HepG2 (cell line): ENCODE data around the gene ENO4. TPM values are rescaled to one million over a fixed set of nuclear protein-coding genes. Genes with fewer than 3 reads are reported as not detected.

Source experiments
- ATAC-seq: fragments of 200-7000 bp; cut with Tn5 transposase; 3 replicates; pipeline ENCODE4 v1.9.1; 2020; ENCODE audit warnings: mild to moderate bottlenecking, moderate library complexity
- BruUV-seq: library from RNA; stranded (reverse); fragments of 400-500 nt; replicated peaks from 2 replicates; lab custom pipeline; 2021; lab: Mats Ljungman, UMichigan
- CTCF ChIA-PET: fragments of 300-600 bp; formaldehyde crosslinking; extraction: SDS; loops from one replicate; lab custom pipeline; 2021; ENCODE audit warnings: low total read pairs, inconsistent platforms, low intra/inter-chr PET ratio; lab: Yijun Ruan, JAX
- POLR2A ChIA-PET: fragments of 350-600 bp; sonication (Branson Sonifier 250); formaldehyde crosslinking; loops from one replicate; lab custom pipeline; 2020; ENCODE audit warnings: antibody characterized with exemption, inconsistent platforms; lab: Yijun Ruan, JAX
- DNase-seq: peaks from one replicate; pipeline ENCODE4 v3.0.0-alpha.2; 2015; ENCODE audit warnings: low spot score
- FAIRE-seq: peaks from 3 replicates; lab custom pipeline; 2011; peaks lifted over from hg19 to GRCh38; lab: Jason Lieb, UNC
- H2AFZ ChIP-seq: one replicate; pipeline ENCODE4 v1.6.1; 2011; ENCODE audit warnings: low read length, inconsistent platforms
- H3K27ac ChIP-seq: fragments of 300-600 bp; 3 replicates; pipeline ENCODE4 v1.8.0; 2011; ENCODE audit warnings: mixed run types, mild to moderate bottlenecking, mixed read lengths, low read length, inconsistent platforms; ENCODE audit not compliant: insufficient read depth; ENCODE audit errors: extremely low read length
- H3K27me3 ChIP-seq, 2 experiments: fragments of 200-600 bp in 1 of 2; 2 replicates in 1 of 2; 3 replicates in 1 of 2; pipeline versions ENCODE4 v1.6.0 to v1.8.0; 2011; ENCODE audit warnings: low read length in 2 of 2, mild to moderate bottlenecking in 2 of 2, moderate library complexity in 2 of 2, inconsistent platforms in 1 of 2; ENCODE audit not compliant: insufficient read depth in 2 of 2, control insufficient read depth in 1 of 2
- H3K36me3 ChIP-seq, 2 experiments: fragments of 200-600 bp in 1 of 2; replicated peaks in 1 of 2; 2 replicates in 1 of 2; 3 replicates in 1 of 2; pipeline versions ENCODE4 v1.5.1 to v1.8.0; 2011; ENCODE audit warnings: low read length in 2 of 2, inconsistent platforms in 1 of 2; ENCODE audit not compliant: insufficient read depth in 2 of 2, control insufficient read depth in 1 of 2
- H3K4me1 ChIP-seq: 2 replicates; pipeline ENCODE4 v1.5.1; 2012; ENCODE audit warnings: low read length, inconsistent platforms; ENCODE audit not compliant: insufficient read depth
- H3K4me2 ChIP-seq: 2 replicates; pipeline ENCODE4 v1.6.0; 2011; ENCODE audit warnings: low read depth, low read length, inconsistent platforms
- H3K4me3 ChIP-seq, 3 experiments: fragments of 200-600 bp in 1 of 3; sonication (generic), shearing (Covaris generic) in 1 of 3; replicated peaks in 1 of 3; 2 replicates each; pipeline ENCODE4 v1.5.1; 2011 to 2016; ENCODE audit warnings: low read length in 3 of 3, inconsistent platforms in 2 of 3, low read depth in 2 of 3, mild to moderate bottlenecking in 2 of 3, control low read depth in 1 of 3, mixed read lengths in 1 of 3; ENCODE audit not compliant: insufficient read depth in 1 of 3
- H3K79me2 ChIP-seq: one replicate; pipeline ENCODE4 v1.6.1; 2011; ENCODE audit warnings: low read length, inconsistent platforms; ENCODE audit not compliant: insufficient read depth
- H3K9ac ChIP-seq: 2 replicates; pipeline ENCODE4 v1.6.0; 2011; ENCODE audit warnings: mild to moderate bottlenecking, low read depth, low read length, inconsistent platforms; ENCODE audit not compliant: insufficient read depth
- H3K9me3 ChIP-seq: 2 replicates; pipeline ENCODE4 v1.5.1; 2012; ENCODE audit warnings: mild to moderate bottlenecking, low read length
- H4K20me1 ChIP-seq: 2 replicates; pipeline ENCODE4 v1.6.0; 2011; ENCODE audit warnings: inconsistent platforms, mild to moderate bottlenecking, low read length, moderate library complexity; ENCODE audit not compliant: insufficient read depth
- AGO1 ChIP-seq: fragments of 200-400 bp; formaldehyde crosslinking; IDR thresholded peaks from 2 replicates; pipeline ENCODE4 v1.6.1; 2017; ENCODE audit warnings: mild to moderate bottlenecking, low read depth, low read length, moderate library complexity; ENCODE audit not compliant: poor library complexity, severe bottlenecking
- AKAP8 ChIP-seq: sonication (generic); formaldehyde crosslinking; IDR thresholded peaks from 2 replicates; pipeline ENCODE4 v1.5.1; 2020; ENCODE audit warnings: mild to moderate bottlenecking, missing genetic modification reagents
- ATRX ChIP-seq: sonication (generic); formaldehyde crosslinking; IDR thresholded peaks from 2 replicates; pipeline ENCODE4 v1.4.0; 2020; ENCODE audit warnings: missing genetic modification reagents, borderline replicate concordance
- FOXP1 ChIP-seq, 2 experiments: fragments of 450-650 bp in 1 of 2; IDR thresholded peaks; 2 replicates each; pipeline ENCODE4 v1.6.1; 2017 to 2018; ENCODE audit warnings: antibody characterized with exemption in 1 of 2
- MTA3 ChIP-seq: sonication (generic); formaldehyde crosslinking; IDR thresholded peaks from 2 replicates; pipeline ENCODE4 v1.4.0; 2020; ENCODE audit warnings: missing genetic modification reagents
- ZEB1 ChIP-seq: IDR thresholded peaks from 2 replicates; pipeline ENCODE4 v1.6.1; 2012; ENCODE audit warnings: mild to moderate bottlenecking, low read depth, inconsistent platforms; ENCODE audit not compliant: insufficient replicate concordance
- ZNF10 ChIP-seq: sonication (generic); formaldehyde crosslinking; IDR thresholded peaks from 2 replicates; pipeline ENCODE4 v1.4.0; 2020; ENCODE audit warnings: mild to moderate bottlenecking, low read depth, missing genetic modification reagents, borderline replicate concordance
- ZNF138 ChIP-seq: sonication (generic); formaldehyde crosslinking; IDR thresholded peaks from 2 replicates; pipeline ENCODE4 v1.5.0; 2020; ENCODE audit warnings: mild to moderate bottlenecking, low read depth, missing genetic modification reagents
- ZNF207 ChIP-seq: fragments of 450-650 bp; IDR thresholded peaks from 2 replicates; pipeline ENCODE4 v1.6.1; 2016; ENCODE audit warnings: antibody characterized with exemption, borderline replicate concordance
- ZNF564 ChIP-seq: sonication (generic); formaldehyde crosslinking; IDR thresholded peaks from 2 replicates; pipeline ENCODE4 v1.8.1; 2023; ENCODE audit warnings: mild to moderate bottlenecking, missing genetic modification reagents
- ZNF644 ChIP-seq: IDR thresholded peaks from 2 replicates; pipeline ENCODE4 v1.6.1; 2016; ENCODE audit warnings: low read depth
- ZNF891 ChIP-seq: sonication (generic); formaldehyde crosslinking; IDR thresholded peaks from 2 replicates; pipeline ENCODE4 v1.5.0; 2020; ENCODE audit warnings: mild to moderate bottlenecking, missing genetic modification reagents
- WGBS: methylation state at CpG from one replicate; pipeline ENCODE4 v1.1.6; 2017; ENCODE audit warnings: low lambda C conversion rate; 5-methylcytosine and 5-hydroxymethylcytosine counted together
- in situ Hi-C: cut with HindIII; loops from 2 replicates; pipeline ENCODE4 v1.10.0; 2017; ENCODE audit warnings: low pct_unique_long_range_greater_than_20kb; ENCODE audit not compliant: extremely low pct_ligation_motif_present
- intact Hi-C: fragments of 100-400 bp; cut with micrococcal nuclease; formaldehyde crosslinking; loops from one replicate; pipeline ENCODE4 v1.10.0; 2022; ENCODE audit not compliant: unreplicated experiment
- polyA plus RNA-seq, 8 experiments: library from polyadenylated mRNA; depleted of rRNA in 3 of 8; stranded (reverse) in 7 of 8; unstranded in 1 of 8; fragments of >200 nt; fragmentation: Illumina TruSeq in 4 of 8; extraction: Trizol in 4 of 8; gene quantifications; 2 replicates each; pipeline versions ENCODE4 v1.2.1 to v1.2.3, GENCODE V29; 2011 to 2016; ENCODE audit warnings: low read depth in 4 of 8, missing spikeins in 1 of 8, mixed read lengths in 1 of 8; ENCODE audit not compliant: insufficient read depth in 1 of 8
- total RNA-seq, 5 experiments: library from RNA; depleted of rRNA; stranded (reverse); fragments of >200 nt; fragmentation: Illumina TruSeq; extraction: Trizol; gene quantifications; 2 replicates each; pipeline ENCODE4 v1.2.3, GENCODE V29; 2016; ENCODE audit warnings: low read depth in 1 of 5
- TF ChIP-seq, protein P1 (sequence below): sonication (generic); formaldehyde crosslinking; IDR thresholded peaks from 2 replicates; pipeline ENCODE4 v1.5.1; 2020; ENCODE audit warnings: mild to moderate bottlenecking, missing genetic modification reagents, moderate library complexity
- TF ChIP-seq, protein P2 (sequence below): IDR thresholded peaks from 2 replicates; pipeline ENCODE4 v1.6.1; 2016; ENCODE audit warnings: low read depth, control low read depth

Gene ENO4
- total and polyA plus RNA-seq, 2 of the 13 experiments (the other 11 are each of a cell fraction or from before 2014, with no cell fraction given), result not detected

DNA sequence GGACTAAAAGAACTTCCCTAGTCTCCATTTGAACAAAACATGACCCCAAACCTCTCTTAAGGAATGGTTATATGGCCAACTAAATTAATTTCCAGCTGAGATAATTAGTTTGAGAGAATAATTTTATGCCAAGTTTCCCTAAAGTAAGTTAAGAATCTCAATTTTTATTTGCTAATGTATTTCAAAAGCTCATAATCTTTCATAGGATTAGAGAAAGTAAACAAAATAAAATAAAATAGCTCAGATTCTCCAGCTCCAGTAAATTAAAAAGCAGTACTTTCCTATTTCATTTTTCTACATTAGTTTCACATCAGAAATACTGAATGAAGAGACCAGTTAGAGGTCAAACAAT is 44.4 kb downstream of the ENO4 start:
- Histone ChIP-seq H3K4me1 (no peaks in the 10 kb centered on the region), H3K27ac (no peak overlapping the region), H3K79me2 (no peaks in the 10 kb centered on the region), H3K4me3 (no peak overlapping the region), H4K20me1 (no peaks in the 10 kb centered on the region), H3K27me3 (no peaks in the 10 kb centered on the region), H3K36me3 (peaks cover 0 to 8% of the 10 kb centered on the region in 2 experiments; a peak in 1 of 5 replicates), H3K4me2 (no peak overlapping the region), H3K9ac (no peak overlapping the region), H2AFZ (no peak overlapping the region), H3K9me3 (no peaks in the 10 kb centered on the region)
- in situ Hi-C loops, result no loop called here
- TF ChIP-seq ZNF644 (no peak), ZNF891 (CRISPR knock-in tag) (no peak), ZNF207 (no peak), FOXP1 (IDR thresholded peaks at IDR 0.05) (no peak), FOXP1 (CRISPR knock-in tag; IDR thresholded peaks at IDR 0.05) (no peak)
- ChIA-PET POLR2A (no interaction called here), CTCF (no interaction called here)
- no peak for FAIRE-seq
- intact Hi-C loops, result no loop called here
- no TSS peak for BruUV-seq
- no peak for DNase-seq
- ATAC-seq, result no peak

DNA sequence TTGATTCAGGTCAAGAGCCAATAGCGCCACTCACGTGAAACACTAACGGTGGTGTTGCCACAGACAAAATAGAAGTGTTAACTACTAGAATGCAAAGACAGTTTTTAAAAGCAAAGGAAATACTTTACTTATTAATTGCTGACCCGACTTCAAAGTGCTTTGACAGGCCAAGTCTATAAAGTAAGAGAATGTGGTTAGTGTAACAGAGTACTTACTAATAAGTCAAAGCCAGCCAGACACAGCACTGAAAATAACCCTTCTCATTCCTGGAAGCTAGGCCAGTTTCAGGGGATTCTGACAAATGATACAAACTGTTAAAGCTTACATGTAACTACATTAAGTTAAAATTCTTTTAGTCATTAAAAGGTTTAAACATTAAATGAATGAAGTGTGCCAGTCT is 50.3 kb downstream of the ENO4 start:
- H3K9ac ChIP-seq, result no peak overlapping the region
- 95% methylated on average over 4 of the region's 4 CpGs for WGBS
- in situ Hi-C loops, result no loop called here
- no peaks in the 10 kb centered on the region for H3K4me1 ChIP-seq
- no TSS peak for BruUV-seq
- ChIA-PET POLR2A (interaction anchor here (0.7 kb wide), 1 partner anchor 105 kb away, joined by 3 read pairs; no protein-coding TSS in a partner anchor), CTCF (no interaction called here)
- no peaks in the 10 kb centered on the region for H3K79me2 ChIP-seq
- no peak overlapping the region for H3K4me3 ChIP-seq
- H3K9me3 ChIP-seq, result no peaks in the 10 kb centered on the region
- intact Hi-C loops, result no loop called here
- H3K4me2 ChIP-seq, result no peak overlapping the region
- no peaks in the 10 kb centered on the region for H3K27me3 ChIP-seq
- peaks cover 3 to 28% of the 10 kb centered on the region in 2 experiments; a peak in 3 of 5 replicates for H3K36me3 ChIP-seq
- no peak overlapping the region for H2AFZ ChIP-seq
- H4K20me1 ChIP-seq, result no peaks in the 10 kb centered on the region
- DNase-seq, result no peak
- FAIRE-seq, result no peak
- no peak for ATAC-seq
- H3K27ac ChIP-seq, result no peak overlapping the region
- TF ChIP-seq AKAP8 (no peak), ZEB1 (no peak), ZNF10 (no peak), ZNF138 (no peak), ZNF564 (no peak), AGO1 (no peak), ATRX (CRISPR knock-in tag) (no peak), MTA3 (CRISPR knock-in tag) (no peak)
- TF ChIP-seq, protein P1, sequence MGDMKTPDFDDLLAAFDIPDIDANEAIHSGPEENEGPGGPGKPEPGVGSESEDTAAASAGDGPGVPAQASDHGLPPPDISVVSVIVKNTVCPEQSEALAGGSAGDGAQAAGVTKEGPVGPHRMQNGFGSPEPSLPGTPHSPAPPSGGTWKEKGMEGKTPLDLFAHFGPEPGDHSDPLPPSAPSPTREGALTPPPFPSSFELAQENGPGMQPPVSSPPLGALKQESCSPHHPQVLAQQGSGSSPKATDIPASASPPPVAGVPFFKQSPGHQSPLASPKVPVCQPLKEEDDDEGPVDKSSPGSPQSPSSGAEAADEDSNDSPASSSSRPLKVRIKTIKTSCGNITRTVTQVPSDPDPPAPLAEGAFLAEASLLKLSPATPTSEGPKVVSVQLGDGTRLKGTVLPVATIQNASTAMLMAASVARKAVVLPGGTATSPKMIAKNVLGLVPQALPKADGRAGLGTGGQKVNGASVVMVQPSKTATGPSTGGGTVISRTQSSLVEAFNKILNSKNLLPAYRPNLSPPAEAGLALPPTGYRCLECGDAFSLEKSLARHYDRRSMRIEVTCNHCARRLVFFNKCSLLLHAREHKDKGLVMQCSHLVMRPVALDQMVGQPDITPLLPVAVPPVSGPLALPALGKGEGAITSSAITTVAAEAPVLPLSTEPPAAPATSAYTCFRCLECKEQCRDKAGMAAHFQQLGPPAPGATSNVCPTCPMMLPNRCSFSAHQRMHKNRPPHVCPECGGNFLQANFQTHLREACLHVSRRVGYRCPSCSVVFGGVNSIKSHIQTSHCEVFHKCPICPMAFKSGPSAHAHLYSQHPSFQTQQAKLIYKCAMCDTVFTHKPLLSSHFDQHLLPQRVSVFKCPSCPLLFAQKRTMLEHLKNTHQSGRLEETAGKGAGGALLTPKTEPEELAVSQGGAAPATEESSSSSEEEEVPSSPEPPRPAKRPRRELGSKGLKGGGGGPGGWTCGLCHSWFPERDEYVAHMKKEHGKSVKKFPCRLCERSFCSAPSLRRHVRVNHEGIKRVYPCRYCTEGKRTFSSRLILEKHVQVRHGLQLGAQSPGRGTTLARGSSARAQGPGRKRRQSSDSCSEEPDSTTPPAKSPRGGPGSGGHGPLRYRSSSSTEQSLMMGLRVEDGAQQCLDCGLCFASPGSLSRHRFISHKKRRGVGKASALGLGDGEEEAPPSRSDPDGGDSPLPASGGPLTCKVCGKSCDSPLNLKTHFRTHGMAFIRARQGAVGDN (CRISPR knock-in tag), result no peak
- TF ChIP-seq, protein P2, sequence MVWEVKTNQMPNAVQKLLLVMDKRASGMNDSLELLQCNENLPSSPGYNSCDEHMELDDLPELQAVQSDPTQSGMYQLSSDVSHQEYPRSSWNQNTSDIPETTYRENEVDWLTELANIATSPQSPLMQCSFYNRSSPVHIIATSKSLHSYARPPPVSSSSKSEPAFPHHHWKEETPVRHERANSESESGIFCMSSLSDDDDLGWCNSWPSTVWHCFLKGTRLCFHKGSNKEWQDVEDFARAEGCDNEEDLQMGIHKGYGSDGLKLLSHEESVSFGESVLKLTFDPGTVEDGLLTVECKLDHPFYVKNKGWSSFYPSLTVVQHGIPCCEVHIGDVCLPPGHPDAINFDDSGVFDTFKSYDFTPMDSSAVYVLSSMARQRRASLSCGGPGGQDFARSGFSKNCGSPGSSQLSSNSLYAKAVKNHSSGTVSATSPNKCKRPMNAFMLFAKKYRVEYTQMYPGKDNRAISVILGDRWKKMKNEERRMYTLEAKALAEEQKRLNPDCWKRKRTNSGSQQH (CRISPR knock-in tag), result no peak
